ENCODE results near the gene LRRC8D. TPM values are rescaled to one million over a fixed set of nuclear protein-coding genes. Genes with fewer than 3 reads are reported as not detected.

Gene LRRC8D
- total RNA-seq, 1 donor from 2014 or later = 4.4 TPM

DNA sequence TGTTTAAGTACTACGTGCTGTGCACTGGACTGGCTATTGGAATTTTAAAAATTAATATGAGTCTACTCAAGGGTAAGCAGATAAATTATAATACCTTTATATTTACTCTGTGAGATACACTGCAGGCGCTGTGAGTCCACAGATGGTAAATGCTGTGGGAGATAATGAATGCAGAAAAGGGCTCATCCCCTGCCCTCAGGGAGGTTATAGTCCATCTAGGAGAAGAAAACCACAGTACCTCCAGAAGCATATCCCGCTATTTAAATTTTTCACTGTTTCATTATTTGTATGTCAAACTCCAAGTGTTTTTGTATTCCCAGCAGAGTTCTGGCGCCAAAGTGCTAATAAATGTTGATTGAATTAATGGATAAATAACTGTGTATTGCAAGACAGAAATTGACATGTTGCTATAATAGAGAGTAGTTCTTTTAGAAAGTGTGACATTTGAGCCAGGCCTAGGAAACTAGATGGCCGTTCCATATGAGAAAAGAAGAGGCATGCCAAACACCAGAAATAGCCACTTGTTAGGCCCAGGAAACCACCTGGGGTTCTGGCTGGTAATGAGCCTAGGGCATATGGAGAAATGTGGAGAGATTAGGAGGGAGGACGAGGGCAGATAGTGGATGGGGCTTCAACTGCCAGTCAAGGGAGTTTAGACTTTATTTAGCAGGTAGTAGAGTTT lies 61.7 kb downstream of the LRRC8D start:
- intact Hi-C loops (cut with DNase I) = no loop called here
- Histone ChIP-seq H3K4me1 (no peaks in the 10 kb centered on the region), H3K27ac (no peak overlapping the region), H3K9me3 (no peaks in the 10 kb centered on the region), H3K36me3 (no peaks in the 10 kb centered on the region), H3K4me3 (no peak overlapping the region), H3K27me3 (no peaks in the 10 kb centered on the region)
- DNase-seq (ENCODE audit: extremely low spot score in 2 of 2) = no peak
- no peak for TF ChIP-seq POLR2A (IDR thresholded peaks at IDR 0.05)

GRCh38 chr1:89883030-89883379 lies 62.2 kb downstream of the LRRC8D start:
- H3K9me3 ChIP-seq = no peaks in the 10 kb centered on the region
- no peaks in the 10 kb centered on the region for H3K27me3 ChIP-seq
- intact Hi-C loops (cut with DNase I) = no loop called here
- H3K36me3 ChIP-seq = no peaks in the 10 kb centered on the region
- no peak for DNase-seq (ENCODE audit: extremely low spot score in 2 of 2)
- no peak overlapping the region for H3K4me3 ChIP-seq
- TF ChIP-seq POLR2AphosphoS5 (IDR thresholded peaks at IDR 0.05; ENCODE audit: insufficient read depth in 1 of 2, low read depth in 1 of 2) (no peak), POLR2A (IDR thresholded peaks at IDR 0.05) (no peak)
- TF ChIP-seq, protein P1, sequence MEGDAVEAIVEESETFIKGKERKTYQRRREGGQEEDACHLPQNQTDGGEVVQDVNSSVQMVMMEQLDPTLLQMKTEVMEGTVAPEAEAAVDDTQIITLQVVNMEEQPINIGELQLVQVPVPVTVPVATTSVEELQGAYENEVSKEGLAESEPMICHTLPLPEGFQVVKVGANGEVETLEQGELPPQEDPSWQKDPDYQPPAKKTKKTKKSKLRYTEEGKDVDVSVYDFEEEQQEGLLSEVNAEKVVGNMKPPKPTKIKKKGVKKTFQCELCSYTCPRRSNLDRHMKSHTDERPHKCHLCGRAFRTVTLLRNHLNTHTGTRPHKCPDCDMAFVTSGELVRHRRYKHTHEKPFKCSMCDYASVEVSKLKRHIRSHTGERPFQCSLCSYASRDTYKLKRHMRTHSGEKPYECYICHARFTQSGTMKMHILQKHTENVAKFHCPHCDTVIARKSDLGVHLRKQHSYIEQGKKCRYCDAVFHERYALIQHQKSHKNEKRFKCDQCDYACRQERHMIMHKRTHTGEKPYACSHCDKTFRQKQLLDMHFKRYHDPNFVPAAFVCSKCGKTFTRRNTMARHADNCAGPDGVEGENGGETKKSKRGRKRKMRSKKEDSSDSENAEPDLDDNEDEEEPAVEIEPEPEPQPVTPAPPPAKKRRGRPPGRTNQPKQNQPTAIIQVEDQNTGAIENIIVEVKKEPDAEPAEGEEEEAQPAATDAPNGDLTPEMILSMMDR (IDR thresholded peaks at IDR 0.05) = no peak
- no peaks in the 10 kb centered on the region for H3K4me1 ChIP-seq
- H3K27ac ChIP-seq = no peak overlapping the region

DNA sequence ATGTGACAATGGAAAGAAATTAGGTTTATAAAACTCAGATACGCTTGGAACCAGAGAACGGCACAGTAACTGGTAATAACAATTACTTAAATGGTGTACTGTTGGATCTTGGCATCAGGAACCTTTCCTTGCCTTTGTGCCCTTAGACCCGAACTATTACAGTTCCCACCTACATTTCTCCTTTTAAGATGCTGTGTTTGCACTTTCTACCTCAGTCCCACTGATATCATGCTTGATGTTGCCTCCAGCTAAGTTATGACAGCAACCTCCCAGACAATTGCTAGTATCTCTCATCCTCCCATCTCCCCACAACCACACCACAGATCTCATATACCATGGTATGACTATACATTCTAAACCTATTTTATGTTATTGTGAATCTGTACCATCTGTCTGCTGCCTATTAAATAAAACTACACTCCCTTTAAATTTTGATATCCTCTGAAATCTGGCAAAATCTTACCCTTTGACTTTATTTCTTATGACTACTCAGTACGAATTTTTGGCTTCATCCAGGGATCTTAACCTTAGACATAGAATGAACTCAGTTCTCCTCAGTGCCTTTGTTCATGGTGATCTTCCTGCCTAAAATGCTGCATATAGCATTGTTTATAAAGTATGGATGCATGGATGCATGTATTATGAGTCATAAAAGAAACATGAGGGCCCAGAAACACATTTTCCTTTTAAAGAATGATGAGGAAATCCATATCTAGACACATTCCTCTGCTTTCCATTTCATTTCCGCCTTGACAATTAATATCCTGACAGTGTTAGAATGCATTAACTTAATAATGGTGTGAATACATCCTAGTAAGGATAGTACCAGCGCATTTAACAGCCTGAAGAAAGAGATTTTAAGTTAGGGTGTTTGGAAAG lies 64.1 kb downstream of the LRRC8D start:
- intact Hi-C loops (cut with DNase I) = no loop called here
- H3K4me1 ChIP-seq = no peaks in the 10 kb centered on the region

DNA sequence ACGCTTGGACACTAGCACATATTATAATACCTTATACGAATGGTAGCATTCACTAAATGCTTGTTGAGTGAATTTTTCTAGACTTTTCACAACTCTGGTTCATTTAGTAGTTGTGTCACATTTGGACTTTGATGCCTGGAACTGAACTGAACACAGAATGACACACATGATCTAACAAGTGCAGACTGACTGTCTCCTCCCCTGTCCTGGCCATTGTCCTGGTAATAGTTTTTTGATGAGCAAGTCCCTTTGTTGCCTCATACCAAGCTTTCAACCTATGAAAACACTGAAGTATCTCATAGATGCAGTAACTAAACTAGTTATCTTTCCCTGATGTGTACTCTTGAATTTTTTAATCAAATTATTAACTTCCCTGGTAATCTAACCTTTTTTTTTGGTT lies 66.4 kb downstream of the LRRC8D start:
- Histone ChIP-seq H3K27me3 (no peaks in the 10 kb centered on the region), H3K36me3 (no peaks in the 10 kb centered on the region), H3K9me3 (no peaks in the 10 kb centered on the region), H3K4me3 (no peak overlapping the region), H3K4me1 (no peaks in the 10 kb centered on the region), H3K27ac (no peak overlapping the region)
- TF ChIP-seq POLR2AphosphoS5 (IDR thresholded peaks at IDR 0.05; ENCODE audit: insufficient read depth in 1 of 2, low read depth in 1 of 2) = peak in 1 of 2 donors; percentile 22
- TF ChIP-seq, protein P1 (IDR thresholded peaks at IDR 0.05) = no peak
- no peak for DNase-seq (ENCODE audit: extremely low spot score in 2 of 2)
- intact Hi-C loops (cut with DNase I) = no loop called here

More for the DNA sequence above, 64.1 kb downstream of the LRRC8D start:
- DNase-seq (ENCODE audit: extremely low spot score in 2 of 2) = no peak
- Histone ChIP-seq H3K9me3 (no peaks in the 10 kb centered on the region), H3K4me3 (no peak overlapping the region), H3K27me3 (no peaks in the 10 kb centered on the region), H3K27ac (no peak overlapping the region), H3K36me3 (no peaks in the 10 kb centered on the region)
- TF ChIP-seq, protein P1 (IDR thresholded peaks at IDR 0.05) = no peak
- no peak for TF ChIP-seq POLR2A (IDR thresholded peaks at IDR 0.05)

DNA sequence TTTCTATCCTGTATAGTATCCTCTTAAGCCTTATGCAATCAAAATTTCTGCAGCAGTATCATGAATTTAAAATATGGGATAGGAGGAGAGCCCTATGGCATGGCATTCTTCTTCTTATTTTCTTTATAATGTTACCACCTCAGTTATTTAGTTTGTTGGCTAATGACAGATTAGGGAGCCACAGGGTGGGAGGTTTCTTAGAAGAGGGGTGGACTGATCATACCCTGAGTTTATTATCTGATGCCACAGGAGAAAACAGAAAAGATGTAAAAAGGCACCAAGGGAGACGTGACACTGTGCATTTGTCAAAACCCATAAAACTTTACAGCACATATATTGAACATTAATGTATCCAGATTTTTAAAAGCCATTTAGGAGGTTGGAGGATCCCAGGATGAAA lies 66.9 kb downstream of the LRRC8D start:
- Histone ChIP-seq H3K27me3 (no peaks in the 10 kb centered on the region), H3K4me1 (no peaks in the 10 kb centered on the region), H3K27ac (no peak overlapping the region), H3K9me3 (no peaks in the 10 kb centered on the region), H3K36me3 (no peaks in the 10 kb centered on the region), H3K4me3 (no peak overlapping the region)
- TF ChIP-seq, protein P1 (IDR thresholded peaks at IDR 0.05) = no peak
- no peak for TF ChIP-seq POLR2A (IDR thresholded peaks at IDR 0.05)
- TF ChIP-seq POLR2AphosphoS5 (IDR thresholded peaks at IDR 0.05; ENCODE audit: insufficient read depth in 1 of 2, low read depth in 1 of 2) = no peak
- DNase-seq (ENCODE audit: extremely low spot score in 2 of 2) = no peak
- intact Hi-C loops (cut with DNase I) = no loop called here
